Measurements from ENCODE around the gene MEGF8. TPM values are rescaled to one million over a fixed set of nuclear protein-coding genes. Genes with fewer than 3 reads are reported as not detected.

MEGF8 gene, protein sequence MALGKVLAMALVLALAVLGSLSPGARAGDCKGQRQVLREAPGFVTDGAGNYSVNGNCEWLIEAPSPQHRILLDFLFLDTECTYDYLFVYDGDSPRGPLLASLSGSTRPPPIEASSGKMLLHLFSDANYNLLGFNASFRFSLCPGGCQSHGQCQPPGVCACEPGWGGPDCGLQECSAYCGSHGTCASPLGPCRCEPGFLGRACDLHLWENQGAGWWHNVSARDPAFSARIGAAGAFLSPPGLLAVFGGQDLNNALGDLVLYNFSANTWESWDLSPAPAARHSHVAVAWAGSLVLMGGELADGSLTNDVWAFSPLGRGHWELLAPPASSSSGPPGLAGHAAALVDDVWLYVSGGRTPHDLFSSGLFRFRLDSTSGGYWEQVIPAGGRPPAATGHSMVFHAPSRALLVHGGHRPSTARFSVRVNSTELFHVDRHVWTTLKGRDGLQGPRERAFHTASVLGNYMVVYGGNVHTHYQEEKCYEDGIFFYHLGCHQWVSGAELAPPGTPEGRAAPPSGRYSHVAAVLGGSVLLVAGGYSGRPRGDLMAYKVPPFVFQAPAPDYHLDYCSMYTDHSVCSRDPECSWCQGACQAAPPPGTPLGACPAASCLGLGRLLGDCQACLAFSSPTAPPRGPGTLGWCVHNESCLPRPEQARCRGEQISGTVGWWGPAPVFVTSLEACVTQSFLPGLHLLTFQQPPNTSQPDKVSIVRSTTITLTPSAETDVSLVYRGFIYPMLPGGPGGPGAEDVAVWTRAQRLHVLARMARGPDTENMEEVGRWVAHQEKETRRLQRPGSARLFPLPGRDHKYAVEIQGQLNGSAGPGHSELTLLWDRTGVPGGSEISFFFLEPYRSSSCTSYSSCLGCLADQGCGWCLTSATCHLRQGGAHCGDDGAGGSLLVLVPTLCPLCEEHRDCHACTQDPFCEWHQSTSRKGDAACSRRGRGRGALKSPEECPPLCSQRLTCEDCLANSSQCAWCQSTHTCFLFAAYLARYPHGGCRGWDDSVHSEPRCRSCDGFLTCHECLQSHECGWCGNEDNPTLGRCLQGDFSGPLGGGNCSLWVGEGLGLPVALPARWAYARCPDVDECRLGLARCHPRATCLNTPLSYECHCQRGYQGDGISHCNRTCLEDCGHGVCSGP (N-terminal part only)
- polyA plus RNA-seq (ENCODE audit: insufficient read length in 4 of 4) = 10 to 100 TPM; 35.3 to 49.2 (median 40.7) TPM

DNA sequence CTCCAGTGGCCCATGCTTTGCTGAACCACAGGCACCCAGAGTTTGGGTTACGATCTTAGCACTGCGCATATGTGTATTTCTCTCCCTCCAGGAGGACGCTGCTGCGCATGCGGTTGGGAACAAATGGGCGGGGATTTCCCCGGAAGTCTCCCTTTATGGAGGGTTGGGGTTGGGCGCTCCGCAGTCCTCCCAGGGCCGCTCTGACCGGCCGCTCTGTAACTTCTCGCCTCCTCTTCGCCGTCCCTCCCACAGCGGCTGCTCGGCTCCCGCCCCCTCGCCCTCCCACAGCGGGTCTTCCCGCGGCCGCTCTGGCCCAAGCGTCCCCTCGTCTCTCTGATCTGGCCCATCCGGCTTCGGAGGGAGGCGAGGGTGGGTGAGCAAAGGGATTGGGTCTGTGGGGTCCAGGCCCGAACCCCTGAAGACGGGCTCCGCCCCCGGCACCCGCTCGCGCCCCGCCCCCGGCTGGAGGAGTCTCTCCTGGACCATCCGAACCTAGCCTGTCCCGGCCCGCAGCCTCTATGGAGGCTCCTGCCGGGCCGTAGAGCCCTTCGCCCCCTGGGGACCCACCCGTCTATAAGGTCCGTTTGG is at the start of gene MEGF8:
TSS of gene MEGF8 (plus strand) at position 328 of the 588 bp plus-strand sequence. CDS start 609 bp downstream, outside the sequence.
- peak; percentile 92 to 99 (median 98) for DNase-seq (ENCODE audit: low read depth in 4 of 4, low spot score in 2 of 4)

DNA sequence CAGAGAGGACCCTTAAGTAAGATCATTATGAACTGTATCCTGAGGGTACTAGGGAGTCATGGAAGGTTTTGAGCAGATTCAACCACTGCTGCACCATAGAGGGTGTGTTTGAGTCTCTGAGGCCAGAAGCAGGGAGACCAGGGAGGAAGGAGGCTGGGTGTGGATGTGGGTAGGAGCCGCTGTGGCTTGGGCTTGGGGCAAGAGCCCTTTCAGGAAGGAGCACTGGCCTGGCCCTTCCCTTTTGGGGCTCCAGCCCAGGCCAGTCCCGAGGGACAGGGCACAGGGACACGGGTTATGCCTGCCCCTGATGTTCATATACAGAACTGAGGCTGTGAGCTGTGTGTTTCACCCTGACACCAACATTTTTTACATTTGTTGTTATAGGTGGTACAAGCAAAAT is 49.2 kb upstream of the MEGF8 start:
- no peak for DNase-seq (ENCODE audit: low read depth in 4 of 4, low spot score in 2 of 4)

DNA sequence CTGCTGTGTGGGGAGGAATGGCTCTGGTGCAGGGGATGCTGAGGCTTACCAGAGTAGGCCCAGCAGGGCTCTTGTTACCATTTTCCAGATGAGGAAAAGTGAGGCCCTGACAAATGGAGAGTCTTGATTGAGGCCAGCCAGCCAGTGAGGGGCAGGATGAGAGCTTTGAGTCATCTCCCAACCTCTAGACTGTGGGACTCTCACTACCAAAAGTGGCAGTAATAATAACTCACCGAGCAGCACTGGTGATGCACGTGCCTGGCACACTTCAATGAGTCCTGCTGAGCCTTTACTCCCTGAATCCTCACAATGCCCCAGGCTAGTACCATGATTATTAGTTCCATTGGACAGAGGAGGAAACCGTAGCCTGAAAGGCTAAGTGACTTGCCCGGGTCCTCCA is 48.6 kb upstream of the MEGF8 start:
- DNase-seq (ENCODE audit: low read depth in 4 of 4, low spot score in 2 of 4) = no peak

DNA sequence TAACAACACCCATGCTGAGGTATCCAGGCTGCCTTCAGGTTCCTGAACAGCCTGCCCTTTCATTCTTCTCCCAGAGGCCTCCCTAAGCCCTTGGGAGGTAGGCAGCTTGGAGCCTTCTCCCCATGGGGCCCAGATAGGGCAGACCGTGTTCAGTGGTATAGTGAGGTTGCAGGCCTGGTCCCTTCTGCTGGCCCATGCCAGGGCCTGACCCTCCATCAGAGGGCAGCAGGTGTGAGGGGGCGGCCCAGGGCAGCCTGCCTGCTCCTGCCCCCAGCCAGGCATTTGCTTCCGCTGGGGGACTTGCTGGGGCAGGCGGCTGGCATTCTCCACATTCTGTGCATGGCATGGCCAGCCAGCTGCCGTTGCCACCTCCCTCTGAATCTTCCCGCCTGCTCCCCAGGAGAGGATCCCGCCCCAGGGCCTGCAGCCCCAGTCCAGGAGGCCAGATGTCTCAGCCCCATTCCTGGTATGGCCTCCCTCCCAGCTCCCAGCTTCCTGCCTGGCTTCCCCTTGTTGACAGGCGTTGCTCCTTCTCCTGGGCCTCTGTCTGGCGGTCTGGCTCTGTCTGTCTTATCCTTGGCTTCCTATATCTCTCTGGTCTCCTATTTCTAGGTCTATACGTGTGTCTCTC is 47.5 kb upstream of the MEGF8 start:
- no peak for DNase-seq (ENCODE audit: low read depth in 4 of 4, low spot score in 2 of 4)

DNA sequence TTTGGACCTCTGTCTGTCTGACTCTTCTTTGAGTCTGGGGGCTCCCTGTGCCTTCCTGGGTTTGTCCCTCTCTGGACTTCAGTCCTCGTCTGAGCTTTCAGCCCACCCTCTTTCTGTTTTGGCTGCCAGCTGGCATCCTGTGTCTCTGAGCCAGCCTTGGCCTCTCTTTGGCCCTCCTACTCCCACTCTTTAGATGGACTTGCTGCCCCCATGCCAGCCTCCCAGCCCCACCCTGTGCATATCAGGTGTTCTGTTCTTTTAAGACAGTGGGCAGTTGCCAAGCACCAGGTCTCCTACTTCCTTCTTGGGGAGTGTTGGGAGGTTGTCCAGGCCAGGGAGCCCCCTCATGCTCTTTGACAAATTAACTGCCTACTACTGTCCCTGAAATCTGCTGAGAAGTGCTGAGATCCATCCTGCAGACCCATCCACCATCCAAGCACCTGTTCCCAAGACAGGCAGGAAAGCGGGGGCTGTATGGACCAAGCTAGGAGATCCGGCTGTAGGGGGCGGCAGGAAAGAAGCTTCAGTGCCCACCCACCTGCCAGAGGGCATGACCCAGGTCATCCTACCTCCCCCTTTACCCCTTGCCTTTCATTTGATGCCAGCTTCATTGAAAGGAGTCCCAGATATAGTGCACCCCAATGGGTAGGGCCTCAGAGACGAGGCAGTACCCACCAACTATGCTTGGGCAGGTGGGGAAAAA is 46.8 kb upstream of the MEGF8 start:
- no peak for DNase-seq (ENCODE audit: low read depth in 4 of 4, low spot score in 2 of 4)

DNA sequence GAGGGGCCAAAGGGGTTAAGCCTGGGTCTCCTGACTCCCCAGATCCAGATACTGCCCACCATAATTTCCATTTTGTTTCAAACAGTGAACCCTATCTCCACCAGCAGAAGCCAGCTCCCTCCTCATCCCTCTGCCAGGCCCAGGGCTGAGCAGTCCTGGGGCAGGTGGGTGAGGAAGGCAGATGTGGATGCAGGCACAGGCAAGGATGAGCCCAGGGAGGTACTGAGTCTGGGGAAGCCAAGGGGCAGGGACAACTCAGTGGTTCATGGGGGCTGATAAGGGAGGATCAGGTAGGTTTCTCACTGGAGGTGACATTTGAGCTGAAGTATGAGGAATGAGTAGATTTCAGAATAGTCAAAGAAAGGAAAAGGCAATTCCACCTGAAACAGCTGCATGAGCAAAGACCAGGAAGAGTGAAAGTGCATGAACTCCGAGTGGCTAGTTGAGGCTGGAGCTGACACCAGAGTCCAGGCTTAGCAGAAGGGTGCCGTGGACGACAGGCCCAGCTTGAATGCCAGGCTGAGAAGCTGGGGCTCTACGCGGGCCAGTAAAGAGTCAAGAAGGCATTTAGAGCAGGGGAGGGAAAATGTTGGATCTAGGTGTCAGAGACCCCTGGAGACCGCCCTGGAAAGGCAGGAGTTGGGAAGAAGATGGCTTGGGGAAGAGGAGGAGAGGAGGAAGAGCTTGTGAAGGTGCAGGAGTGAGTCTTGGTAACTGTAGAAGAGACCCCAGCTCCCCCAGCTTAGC is 46.1 kb upstream of the MEGF8 start:
- no peak for DNase-seq (ENCODE audit: low read depth in 4 of 4, low spot score in 2 of 4)

DNA sequence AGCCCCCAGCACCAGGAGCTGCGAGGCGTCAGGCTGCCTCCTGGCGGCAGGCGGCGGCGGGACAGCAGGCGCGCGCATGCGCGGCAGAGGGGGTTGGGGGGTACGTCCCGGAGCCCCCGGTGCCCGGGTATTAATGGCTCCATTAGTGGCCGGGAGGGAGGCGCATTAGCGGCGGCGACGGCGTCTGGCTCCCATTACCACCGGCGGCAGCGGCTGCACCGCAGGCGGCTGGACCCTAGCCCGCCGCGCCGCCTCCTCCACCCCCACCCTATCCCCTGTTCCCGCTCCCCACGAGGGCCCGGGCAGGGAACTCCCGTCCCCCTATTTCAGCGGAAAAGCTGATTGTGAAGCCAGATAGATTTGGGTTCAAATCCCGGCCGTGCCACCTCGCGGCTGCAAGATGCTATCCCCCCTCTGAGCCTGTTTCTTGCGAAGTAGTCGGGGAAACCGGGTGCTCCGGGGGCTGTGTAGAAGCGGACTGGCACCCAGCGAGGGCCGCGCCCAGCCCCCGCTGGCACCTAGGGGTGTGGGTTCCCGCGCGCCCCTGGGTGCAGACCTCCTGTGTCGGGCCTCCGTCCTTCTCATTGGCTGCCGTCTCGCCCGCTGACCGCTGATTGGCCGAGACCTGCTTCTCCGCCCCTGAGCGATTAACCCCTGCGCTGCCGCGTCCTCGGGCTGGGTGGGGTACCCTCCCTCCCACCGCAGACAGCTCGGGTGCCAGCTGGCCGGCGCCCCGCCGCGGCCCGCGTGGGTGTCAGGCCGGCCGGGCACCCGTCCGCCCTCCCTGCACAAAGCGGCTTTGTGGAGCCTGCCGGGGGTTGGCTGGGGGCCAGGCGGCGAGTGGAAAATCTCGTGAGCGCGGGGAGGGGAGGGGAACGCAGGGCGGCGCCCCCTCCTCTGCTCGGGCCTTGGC is 45.3 kb upstream of the MEGF8 start:
- peak in 1 of 4 donors; percentile 73 for DNase-seq (ENCODE audit: low read depth in 4 of 4, low spot score in 2 of 4)

DNA sequence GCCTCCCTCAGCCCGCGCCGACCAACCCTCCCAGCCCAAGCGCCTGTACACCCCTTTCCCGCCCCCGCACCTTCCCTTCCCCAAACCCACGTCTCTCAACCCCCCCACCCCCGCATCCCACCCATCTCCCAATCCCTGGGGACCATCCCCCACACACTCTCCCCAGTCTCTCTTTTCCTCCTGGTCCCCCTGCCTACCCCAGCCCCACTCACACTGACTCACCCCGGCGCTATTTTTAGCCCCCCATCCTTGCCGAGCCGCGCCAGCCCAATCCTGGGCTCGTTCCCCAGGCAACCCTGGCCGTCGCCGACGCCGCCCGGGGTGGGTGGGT is 44.7 kb upstream of the MEGF8 start:
- no peak for DNase-seq (ENCODE audit: low read depth in 4 of 4, low spot score in 2 of 4)

DNA sequence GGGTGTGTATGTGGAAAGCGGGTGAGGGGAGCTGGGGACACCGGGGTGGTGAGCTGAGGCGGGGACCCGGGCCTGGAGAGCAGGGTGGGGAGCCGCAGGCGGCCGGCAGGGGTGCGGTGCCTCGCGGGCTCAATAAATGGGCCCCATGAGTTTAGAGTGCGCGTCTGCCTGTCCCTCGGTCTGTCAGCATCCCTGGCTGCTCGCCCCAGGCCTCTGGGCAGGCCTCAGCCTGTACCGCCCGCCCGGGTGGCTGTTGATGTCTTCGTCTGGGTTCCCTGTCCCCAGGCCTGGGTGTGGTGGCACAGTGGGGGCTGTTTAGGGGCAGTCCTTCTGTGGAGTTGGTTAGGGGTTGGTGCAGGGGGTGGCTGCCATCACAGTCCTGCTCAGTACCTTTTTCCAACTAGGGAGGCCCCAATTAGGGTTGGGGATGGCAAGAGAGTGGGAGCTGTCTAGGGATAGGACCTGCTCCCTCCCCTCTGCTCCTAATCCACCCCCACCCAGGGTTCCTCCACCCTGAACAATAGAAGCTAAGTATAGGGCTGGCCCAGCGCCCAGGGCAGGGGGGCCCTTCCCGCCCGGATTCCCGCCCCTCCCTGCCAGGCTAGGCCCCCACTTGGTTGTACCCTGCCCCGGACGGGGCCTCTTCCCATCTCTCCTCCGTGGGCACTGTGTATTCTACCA is 44.1 kb upstream of the MEGF8 start:
- DNase-seq (ENCODE audit: low read depth in 4 of 4, low spot score in 2 of 4) = no peak

DNA sequence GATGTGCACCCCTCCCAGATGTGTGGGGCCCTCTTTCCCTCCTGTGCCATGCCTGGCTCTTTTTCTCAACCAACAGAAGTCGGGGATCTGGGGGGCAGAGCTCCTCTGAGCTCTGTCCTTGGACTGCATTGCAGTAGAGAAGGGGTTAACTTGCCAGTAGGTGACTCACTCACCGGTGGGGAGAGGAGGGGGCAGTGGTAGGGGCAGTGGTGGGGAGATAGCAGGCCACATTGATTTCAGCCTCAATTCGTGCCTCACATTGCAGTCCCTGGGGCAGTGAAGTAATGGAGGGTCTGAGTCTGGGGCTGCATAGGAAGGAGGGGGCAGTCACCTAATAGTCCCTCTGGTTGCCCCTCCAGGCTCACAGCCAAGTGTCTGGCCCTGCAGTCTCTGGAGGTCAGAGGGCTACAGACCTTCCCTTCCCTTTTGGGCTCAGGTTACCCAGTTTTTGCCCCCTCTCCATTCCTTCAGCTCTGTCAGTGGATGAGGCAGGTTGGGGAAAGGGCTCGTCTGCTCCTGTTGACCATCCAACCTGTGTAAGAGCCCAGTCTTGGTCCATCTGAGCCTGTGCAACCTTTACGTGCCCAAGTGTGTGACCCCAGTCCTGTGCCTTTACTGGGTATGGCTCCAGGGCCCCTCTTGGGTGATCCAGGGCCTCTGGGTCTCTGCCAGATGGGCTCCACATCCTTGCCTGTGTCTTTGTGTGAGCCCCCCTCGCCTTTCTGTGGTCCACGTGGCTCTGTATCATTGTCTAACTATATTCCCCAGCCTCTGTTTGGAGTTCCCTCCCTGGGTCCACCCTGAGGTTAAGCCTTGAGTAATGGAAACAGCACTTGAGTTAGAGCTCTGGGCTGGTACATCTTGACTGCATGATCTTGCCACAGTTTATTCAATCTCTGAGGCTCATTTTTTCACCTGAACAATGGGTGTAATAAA is 43.3 kb upstream of the MEGF8 start:
- DNase-seq (ENCODE audit: low read depth in 4 of 4, low spot score in 2 of 4) = no peak

DNA sequence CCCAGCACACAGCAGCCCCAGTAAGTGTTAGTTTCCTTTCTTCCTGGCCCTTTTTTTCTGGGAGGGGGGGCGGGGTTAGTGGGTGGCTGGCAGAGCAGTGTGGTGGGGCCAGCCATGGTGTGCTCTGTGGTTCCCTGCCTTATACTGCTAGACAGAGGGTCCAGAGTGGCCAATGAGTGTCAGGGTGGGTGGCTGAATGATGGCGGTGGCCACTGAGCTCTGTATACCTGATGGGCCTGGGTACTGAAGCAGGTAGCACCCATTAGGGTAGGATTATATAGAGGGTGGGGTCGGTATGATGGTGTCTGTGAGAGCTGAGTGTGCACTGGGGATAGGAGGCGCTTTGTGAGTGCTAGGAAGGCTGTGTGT is 42.6 kb upstream of the MEGF8 start:
- DNase-seq (ENCODE audit: low read depth in 4 of 4, low spot score in 2 of 4) = no peak

DNA sequence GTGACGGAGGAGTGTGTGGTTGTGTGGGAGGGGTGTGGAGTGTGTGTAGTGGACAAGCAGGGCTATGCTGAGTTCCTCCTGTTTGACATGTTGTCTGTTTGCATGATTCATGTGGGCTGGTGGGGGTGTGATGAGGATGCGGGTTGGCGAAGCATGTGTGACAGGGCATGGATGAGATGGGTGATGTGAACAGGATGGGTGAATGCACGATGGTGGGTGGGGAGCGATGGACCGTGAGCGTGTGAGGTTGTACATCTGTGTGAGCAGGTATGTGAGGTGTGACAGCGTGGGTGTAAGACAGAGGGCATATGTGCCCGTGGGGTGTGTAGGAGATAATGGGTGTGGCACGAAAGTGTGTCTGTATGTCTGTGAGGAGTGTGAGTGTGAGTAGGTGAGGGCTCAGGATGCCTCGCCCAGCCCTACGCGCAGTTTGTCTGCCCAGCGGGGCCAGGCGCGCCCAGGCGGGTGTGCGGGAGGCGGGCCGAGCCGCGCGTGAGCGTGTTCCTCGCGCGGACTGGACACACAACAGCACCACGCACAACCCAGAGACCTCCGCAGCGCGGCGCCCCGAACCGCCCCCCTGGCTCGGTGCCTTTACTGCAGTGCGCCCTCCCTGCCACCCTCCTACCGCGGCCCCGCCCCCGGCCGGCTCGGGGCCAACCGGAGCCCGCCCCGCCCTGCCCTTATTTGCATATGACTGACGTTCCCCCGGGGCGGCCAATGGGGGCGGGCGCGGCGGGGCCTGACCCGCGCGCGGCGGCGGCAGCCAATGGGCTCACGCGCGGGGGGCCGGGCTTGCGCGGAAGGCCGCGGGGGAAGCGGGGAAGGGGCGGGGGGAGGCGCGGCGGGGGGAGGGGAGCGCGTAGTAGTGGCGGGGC is 42.0 kb upstream of the MEGF8 start:
- DNase-seq (ENCODE audit: low read depth in 4 of 4, low spot score in 2 of 4) = peak in 3 of 4 donors; percentile 81 to 87 (median 87)

DNA sequence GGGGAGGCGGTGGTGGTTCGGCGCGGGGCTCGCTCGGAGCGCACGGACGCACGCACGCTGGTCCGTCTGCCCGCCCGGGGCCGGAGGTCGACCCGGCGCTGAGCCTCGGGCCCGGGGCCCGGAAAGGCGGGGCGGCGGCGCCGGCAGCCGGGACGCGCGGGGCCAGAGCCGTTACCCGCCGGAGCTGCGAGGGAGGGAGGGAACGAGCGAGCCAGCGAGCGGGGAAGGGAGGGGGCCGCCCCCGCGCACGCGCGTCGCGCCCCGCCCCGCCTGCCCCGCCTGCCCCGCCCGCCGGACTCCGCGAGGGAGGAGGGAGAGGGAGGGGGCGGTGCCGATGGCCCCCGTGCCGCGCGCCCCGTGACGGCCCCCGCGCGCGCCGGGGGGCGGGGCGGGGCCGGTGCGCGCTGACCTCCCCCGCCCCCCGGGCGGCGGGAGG is 41.4 kb upstream of the MEGF8 start:
- no peak for DNase-seq (ENCODE audit: low read depth in 4 of 4, low spot score in 2 of 4)

DNA sequence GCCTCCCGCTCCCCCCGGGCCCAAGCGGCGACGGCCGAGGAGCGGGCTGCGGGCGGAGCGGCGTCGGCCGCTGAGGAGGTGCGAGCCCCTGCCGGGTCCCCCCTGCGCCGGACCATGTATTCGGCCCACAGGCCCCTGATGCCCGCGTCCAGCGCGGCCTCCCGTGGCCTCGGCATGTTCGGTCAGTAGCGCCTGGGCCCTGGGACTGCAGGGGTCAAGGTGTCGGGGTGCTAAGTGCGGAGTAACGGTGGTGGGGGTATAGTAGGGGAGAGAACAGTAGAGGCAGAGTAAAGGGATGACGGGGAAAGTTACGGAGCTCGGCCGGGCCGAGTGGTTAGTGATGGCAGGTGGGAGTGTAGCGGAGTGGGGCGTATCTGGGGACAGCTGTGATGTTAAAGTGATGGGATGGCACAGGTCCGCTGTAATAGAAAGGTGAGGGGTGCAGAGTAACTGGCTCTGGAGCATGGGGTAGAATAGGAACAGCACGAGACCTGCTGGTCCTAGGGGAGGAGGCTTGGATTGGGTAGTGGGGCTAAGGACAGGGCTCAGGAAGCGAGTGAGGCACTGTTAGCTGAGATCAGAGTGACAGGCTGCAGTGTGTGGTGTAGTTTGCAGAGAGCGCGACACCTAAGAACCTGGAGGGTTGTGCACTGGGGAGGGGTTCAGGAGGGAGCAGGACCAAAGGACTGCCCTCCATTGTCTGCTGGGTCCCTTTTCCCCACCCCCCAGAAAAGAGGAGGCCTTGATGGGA is 40.7 kb upstream of the MEGF8 start:
- no peak for DNase-seq (ENCODE audit: low read depth in 4 of 4, low spot score in 2 of 4)

DNA sequence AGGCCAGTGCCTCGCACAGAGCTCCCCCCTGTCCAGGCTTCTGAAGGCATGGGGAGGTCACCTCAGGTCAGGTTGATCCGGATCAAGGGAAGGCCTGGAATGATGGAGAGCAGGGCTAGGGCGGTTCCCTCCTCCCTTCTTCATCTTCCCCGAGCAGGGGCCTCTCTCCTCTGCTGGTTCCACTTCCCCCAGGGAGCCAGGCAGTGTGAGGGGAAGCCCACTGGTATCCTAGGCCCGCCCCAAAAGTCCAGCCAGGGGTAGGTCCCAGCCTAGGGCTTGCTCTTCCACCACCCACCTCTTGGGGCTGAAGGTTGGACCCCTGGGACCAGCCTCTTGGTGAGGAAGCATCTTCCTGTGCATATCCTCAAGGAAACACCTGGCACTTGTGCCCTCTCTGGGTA is 39.9 kb upstream of the MEGF8 start:
- no peak for DNase-seq (ENCODE audit: low read depth in 4 of 4, low spot score in 2 of 4)

Measured in left renal cortex interstitium (tissue), 4 donors.